K562 (cell line): ENCODE data around the gene TANC1. TPM values are rescaled to one million over a fixed set of nuclear protein-coding genes. Genes with fewer than 3 reads are reported as not detected.

Experiments
- ATAC-seq: fragments of 200-7000 bp; cut with Tn5 transposase; 3 replicates; pipeline ENCODE4 v1.9.1; 2020; ENCODE audit warnings: moderate library complexity
- BruUV-seq: library from RNA; stranded (reverse); fragments of 400-500 nt; replicated peaks from 2 replicates; lab custom pipeline; 2021; lab: Mats Ljungman, UMichigan
- CTCF ChIA-PET: fragments of 300-600 bp; formaldehyde crosslinking; extraction: SDS; loops from one replicate; lab custom pipeline; 2021; ENCODE audit warnings: low intra/inter-chr PET ratio; lab: Yijun Ruan, JAX
- POLR2A ChIA-PET: fragments of 300-600, 350-650 bp; sonication (Branson Sonifier 250); formaldehyde crosslinking; extraction: SDS; loops from one replicate; lab custom pipeline; 2021; ENCODE audit warnings: antibody characterized with exemption, inconsistent platforms; lab: Yijun Ruan, JAX
- DNase-seq, 4 experiments: peaks; one replicate each; pipeline versions ENCODE4 v3.0.0 to v3.0.0-alpha.2; 2011 to 2018; ENCODE audit warnings: low spot score in 3 of 4, mixed read lengths in 3 of 4; ENCODE audit errors: extremely low read depth in 1 of 4
- FAIRE-seq: peaks from 2 replicates; lab custom pipeline; 2011; peaks lifted over from hg19 to GRCh38; lab: Jason Lieb, UNC
- H2AFZ ChIP-seq: 2 replicates; pipeline ENCODE4 v1.6.0; 2011; ENCODE audit warnings: low read depth, low read length, control low read depth, inconsistent platforms
- H3K27ac ChIP-seq: fragments of 200-600 bp; 3 replicates; pipeline ENCODE4 v1.8.0; 2011; ENCODE audit warnings: low read depth, mild to moderate bottlenecking, control low read depth, inconsistent platforms, low read length, moderate library complexity, mixed read lengths; ENCODE audit errors: extremely low read depth
- H3K27me3 ChIP-seq, 2 experiments: fragments of 300-600 bp in 1 of 2; 2 replicates in 1 of 2; 3 replicates in 1 of 2; pipeline versions ENCODE4 v1.6.0 to v1.8.0; 2011; ENCODE audit warnings: inconsistent platforms in 2 of 2, low read length in 2 of 2, mild to moderate bottlenecking in 1 of 2, mixed read lengths in 1 of 2, moderate library complexity in 1 of 2; ENCODE audit not compliant: control insufficient read depth in 2 of 2, insufficient read depth in 2 of 2
- H3K36me3 ChIP-seq: fragments of 300-600 bp; 3 replicates; pipeline ENCODE4 v1.8.0; 2011; ENCODE audit warnings: mild to moderate bottlenecking, low read length, inconsistent platforms; ENCODE audit not compliant: control insufficient read depth, insufficient read depth
- H3K4me1 ChIP-seq, 2 experiments: fragments of 200-600 bp in 1 of 2; replicated peaks in 1 of 2; 2 replicates in 1 of 2; 3 replicates in 1 of 2; pipeline versions ENCODE4 v1.5.1 to v1.8.0; 2011; ENCODE audit warnings: inconsistent platforms in 2 of 2, low read length in 2 of 2, mild to moderate bottlenecking in 1 of 2, mixed read lengths in 1 of 2, moderate library complexity in 1 of 2; ENCODE audit not compliant: control insufficient read depth in 2 of 2, insufficient read depth in 2 of 2
- H3K4me2 ChIP-seq: 2 replicates; pipeline ENCODE4 v1.6.1; 2011; ENCODE audit warnings: low read length, control low read depth, inconsistent platforms, mixed read lengths; ENCODE audit not compliant: insufficient read depth
- H3K4me3 ChIP-seq: fragments of 200-600 bp; sonication (generic), shearing (Covaris generic); 2 replicates; pipeline ENCODE4 v1.5.1; 2016; ENCODE audit warnings: control low read depth, inconsistent platforms
- H3K79me2 ChIP-seq: fragments of 200-600 bp; 3 replicates; pipeline ENCODE4 v1.8.0; 2011; ENCODE audit warnings: low read length, inconsistent platforms; ENCODE audit not compliant: control insufficient read depth, insufficient read depth
- H3K9ac ChIP-seq, 2 experiments: 2 replicates each; pipeline versions ENCODE4 v1.6.0 to v1.6.1; 2011; ENCODE audit warnings: low read depth in 2 of 2, low read length in 2 of 2, control low read depth in 1 of 2, inconsistent platforms in 1 of 2, mild to moderate bottlenecking in 1 of 2, mixed read lengths in 1 of 2; ENCODE audit not compliant: insufficient read depth in 1 of 2
- H3K9me1 ChIP-seq: one replicate; pipeline ENCODE4 v1.6.0; 2011; ENCODE audit warnings: inconsistent platforms, mild to moderate bottlenecking, low read length, moderate library complexity; ENCODE audit not compliant: control insufficient read depth, insufficient read depth
- H3K9me3 ChIP-seq: replicated peaks from 2 replicates; pipeline ENCODE4 v1.5.1; 2011; ENCODE audit warnings: low read depth, low read length, inconsistent platforms; ENCODE audit not compliant: control insufficient read depth, insufficient read depth
- H4K20me1 ChIP-seq: replicated peaks from 2 replicates; pipeline ENCODE4 v1.6.1; 2011; ENCODE audit warnings: low read length, inconsistent platforms, mixed read lengths; ENCODE audit not compliant: control insufficient read depth, insufficient read depth
- ELF2 ChIP-seq: fragments of 250-450 bp; sonication (Bioruptor Pico); IDR thresholded peaks from 2 replicates; pipeline ENCODE4 v1.5.0; 2021; ENCODE audit warnings: mild to moderate bottlenecking
- KAT7 ChIP-seq: sonication (generic); formaldehyde crosslinking; IDR thresholded peaks from 2 replicates; pipeline ENCODE4 v1.8.0; 2022; ENCODE audit warnings: missing genetic modification reagents, mild to moderate bottlenecking, borderline replicate concordance
- ZNF224 ChIP-seq: sonication (generic); formaldehyde crosslinking; IDR thresholded peaks from 2 replicates; pipeline ENCODE4 v1.8.0; 2022; ENCODE audit warnings: mild to moderate bottlenecking, missing genetic modification reagents
- WGBS: fragments of 100-300 bp; shearing (Covaris generic); methylation state at CpG from one replicate; pipeline ENCODE4 v1.1.6; 2016; ENCODE audit warnings: low coverage, mixed read lengths; ENCODE audit not compliant: insufficient coverage; ENCODE audit errors: missing lambda C conversion rate; 5-methylcytosine and 5-hydroxymethylcytosine counted together
- in situ Hi-C: fragments of 300-500 bp; cut with MboI; formaldehyde crosslinking; loops from 4 replicates; pipeline ENCODE4 v1.15.0; 2018; ENCODE audit warnings: inconsistent platforms, mixed read lengths
- intact Hi-C: fragments of 100-400 bp; cut with micrococcal nuclease; formaldehyde crosslinking; loops from 2 replicates; pipeline ENCODE4 v1.14.2; 2022
- polyA plus RNA-seq, 8 experiments: library from polyadenylated mRNA; depleted of rRNA in 4 of 8; stranded (reverse) in 5 of 8; unstranded in 3 of 8; fragments of >200 nt; fragmentation: Nextera tagmentation in 2 of 8; fragmentation: Illumina TruSeq in 1 of 8; extraction: Ambion mirVana in 2 of 8; extraction: Trizol in 1 of 8; gene quantifications; 2 replicates each; pipeline versions ENCODE4 v1.2.1 to v1.2.3, GENCODE V29; 2011 to 2014; ENCODE audit warnings: inconsistent platforms in 1 of 8, missing spikeins in 1 of 8
- total RNA-seq, 7 experiments: library from RNA; depleted of rRNA in 6 of 7; stranded (reverse); fragments of >200 nt in 6 of 7; fragmentation: Illumina TruSeq in 2 of 7; extraction: Trizol in 2 of 7; gene quantifications; 2 replicates each; pipeline versions ENCODE4 v1.2.1 to v1.2.3, GENCODE V29; 2011 to 2021; ENCODE audit warnings: low replicate concordance in 1 of 7
- TF ChIP-seq, protein P1 (sequence below): sonication (generic); formaldehyde crosslinking; IDR thresholded peaks from 2 replicates; pipeline ENCODE4 v1.8.0; 2023; ENCODE audit warnings: missing genetic modification reagents, mild to moderate bottlenecking, borderline replicate concordance
- TF ChIP-seq, protein P2 (sequence below), 2 experiments: fragments of 450-650 bp; IDR thresholded peaks; 2 replicates each; pipeline ENCODE4 v1.6.1; 2018; ENCODE audit warnings: mild to moderate bottlenecking in 2 of 2, low read depth in 1 of 2; ENCODE audit not compliant: partially characterized antibody in 2 of 2
- TF ChIP-seq, protein P3 (sequence below): sonication (generic); formaldehyde crosslinking; IDR thresholded peaks from 2 replicates; pipeline ENCODE4 v1.8.1; 2022; ENCODE audit warnings: missing genetic modification reagents

TANC1 gene
- total and polyA plus RNA-seq, 9 of the 15 experiments (the other 6 are each of a cell fraction or from before 2014, with no cell fraction given): under 0.01 to 0.20 (median 0.07) TPM; not detected in 1

DNA sequence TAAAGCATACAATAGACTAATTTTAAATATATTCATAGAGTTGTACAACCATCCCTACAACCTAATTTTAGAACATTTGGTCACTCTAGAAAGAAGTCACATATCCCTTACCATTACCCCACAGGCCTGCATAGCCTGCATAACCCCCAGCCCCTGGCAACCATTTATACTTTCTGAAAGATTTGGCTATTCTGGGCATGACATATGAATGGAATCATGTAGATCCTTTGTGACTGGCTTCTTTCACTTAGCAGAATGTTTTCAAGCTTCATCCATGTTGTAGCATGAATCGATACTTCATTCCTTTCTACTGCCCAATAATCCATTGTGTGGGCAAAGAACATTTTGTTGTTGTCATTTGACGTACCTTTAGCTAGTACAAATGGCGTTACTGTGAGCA, 166.5 kb downstream of the TANC1 start (continued):
- TF ChIP-seq, protein P1, sequence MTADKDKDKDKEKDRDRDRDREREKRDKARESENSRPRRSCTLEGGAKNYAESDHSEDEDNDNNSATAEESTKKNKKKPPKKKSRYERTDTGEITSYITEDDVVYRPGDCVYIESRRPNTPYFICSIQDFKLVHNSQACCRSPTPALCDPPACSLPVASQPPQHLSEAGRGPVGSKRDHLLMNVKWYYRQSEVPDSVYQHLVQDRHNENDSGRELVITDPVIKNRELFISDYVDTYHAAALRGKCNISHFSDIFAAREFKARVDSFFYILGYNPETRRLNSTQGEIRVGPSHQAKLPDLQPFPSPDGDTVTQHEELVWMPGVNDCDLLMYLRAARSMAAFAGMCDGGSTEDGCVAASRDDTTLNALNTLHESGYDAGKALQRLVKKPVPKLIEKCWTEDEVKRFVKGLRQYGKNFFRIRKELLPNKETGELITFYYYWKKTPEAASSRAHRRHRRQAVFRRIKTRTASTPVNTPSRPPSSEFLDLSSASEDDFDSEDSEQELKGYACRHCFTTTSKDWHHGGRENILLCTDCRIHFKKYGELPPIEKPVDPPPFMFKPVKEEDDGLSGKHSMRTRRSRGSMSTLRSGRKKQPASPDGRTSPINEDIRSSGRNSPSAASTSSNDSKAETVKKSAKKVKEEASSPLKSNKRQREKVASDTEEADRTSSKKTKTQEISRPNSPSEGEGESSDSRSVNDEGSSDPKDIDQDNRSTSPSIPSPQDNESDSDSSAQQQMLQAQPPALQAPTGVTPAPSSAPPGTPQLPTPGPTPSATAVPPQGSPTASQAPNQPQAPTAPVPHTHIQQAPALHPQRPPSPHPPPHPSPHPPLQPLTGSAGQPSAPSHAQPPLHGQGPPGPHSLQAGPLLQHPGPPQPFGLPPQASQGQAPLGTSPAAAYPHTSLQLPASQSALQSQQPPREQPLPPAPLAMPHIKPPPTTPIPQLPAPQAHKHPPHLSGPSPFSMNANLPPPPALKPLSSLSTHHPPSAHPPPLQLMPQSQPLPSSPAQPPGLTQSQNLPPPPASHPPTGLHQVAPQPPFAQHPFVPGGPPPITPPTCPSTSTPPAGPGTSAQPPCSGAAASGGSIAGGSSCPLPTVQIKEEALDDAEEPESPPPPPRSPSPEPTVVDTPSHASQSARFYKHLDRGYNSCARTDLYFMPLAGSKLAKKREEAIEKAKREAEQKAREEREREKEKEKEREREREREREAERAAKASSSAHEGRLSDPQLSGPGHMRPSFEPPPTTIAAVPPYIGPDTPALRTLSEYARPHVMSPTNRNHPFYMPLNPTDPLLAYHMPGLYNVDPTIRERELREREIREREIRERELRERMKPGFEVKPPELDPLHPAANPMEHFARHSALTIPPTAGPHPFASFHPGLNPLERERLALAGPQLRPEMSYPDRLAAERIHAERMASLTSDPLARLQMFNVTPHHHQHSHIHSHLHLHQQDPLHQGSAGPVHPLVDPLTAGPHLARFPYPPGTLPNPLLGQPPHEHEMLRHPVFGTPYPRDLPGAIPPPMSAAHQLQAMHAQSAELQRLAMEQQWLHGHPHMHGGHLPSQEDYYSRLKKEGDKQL (CRISPR knock-in tag): no peak
- 0 out of 2 replicates have a peak, but pooled peaks have one; percentile 61 for TF ChIP-seq KAT7 (CRISPR knock-in tag)

DNA sequence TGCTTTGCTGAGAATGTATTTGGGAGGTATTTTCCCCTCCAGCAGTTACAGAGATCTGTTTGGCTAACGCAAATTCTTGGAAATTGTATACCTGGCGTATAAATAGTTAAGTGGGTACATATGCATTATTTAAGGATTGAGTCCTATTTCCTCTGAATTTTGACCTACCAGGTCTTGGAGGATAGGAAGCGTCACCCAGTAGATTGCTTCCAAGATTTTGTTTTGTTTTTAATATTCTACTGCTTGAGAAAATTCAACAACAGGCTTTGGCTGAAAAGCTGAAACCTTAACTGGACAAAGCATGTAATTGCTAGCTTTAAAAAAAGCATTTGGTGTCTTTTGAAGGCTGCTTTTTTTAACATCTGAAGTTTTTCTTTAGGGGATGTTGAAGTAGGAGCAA, 168.0 kb downstream of the TANC1 start:
- Histone ChIP-seq H3K9me3 (no peaks in the 10 kb centered on the region), H3K36me3 (no peaks in the 10 kb centered on the region), H3K4me1 (peaks cover 7 to 28% of the 10 kb centered on the region in 2 experiments), H3K27ac (no peak overlapping the region), H3K27me3 (no peaks in the 10 kb centered on the region; a peak in 1 of 5 replicates), H3K9me1 (no peaks in the 10 kb centered on the region), H3K79me2 (no peaks in the 10 kb centered on the region), H3K9ac (no peak overlapping the region), H3K4me2 (no peak overlapping the region), H4K20me1 (no peaks in the 10 kb centered on the region), H3K4me3 (no peak overlapping the region), H2AFZ (no peak overlapping the region)
- ATAC-seq: no peak
- in situ Hi-C loops: no loop called here
- intact Hi-C loops: no loop called here
- ChIA-PET POLR2A (interaction anchor here (0.7 to 1.3 kb wide), 2 partner anchors 15 to 17 kb away, joined by 3 to 5 read pairs; no protein-coding TSS in a partner anchor), CTCF (interaction anchor here (0.5 kb wide), 1 partner anchor 576 kb away, joined by 3 read pairs; the partner anchor contains the start of gene MARCHF7)
- DNase-seq: no peak
- no TSS peak for BruUV-seq
- no peak for FAIRE-seq
- WGBS: 63% methylated on average over 3 of the region's 3 CpGs
- TF ChIP-seq, protein P2, sequence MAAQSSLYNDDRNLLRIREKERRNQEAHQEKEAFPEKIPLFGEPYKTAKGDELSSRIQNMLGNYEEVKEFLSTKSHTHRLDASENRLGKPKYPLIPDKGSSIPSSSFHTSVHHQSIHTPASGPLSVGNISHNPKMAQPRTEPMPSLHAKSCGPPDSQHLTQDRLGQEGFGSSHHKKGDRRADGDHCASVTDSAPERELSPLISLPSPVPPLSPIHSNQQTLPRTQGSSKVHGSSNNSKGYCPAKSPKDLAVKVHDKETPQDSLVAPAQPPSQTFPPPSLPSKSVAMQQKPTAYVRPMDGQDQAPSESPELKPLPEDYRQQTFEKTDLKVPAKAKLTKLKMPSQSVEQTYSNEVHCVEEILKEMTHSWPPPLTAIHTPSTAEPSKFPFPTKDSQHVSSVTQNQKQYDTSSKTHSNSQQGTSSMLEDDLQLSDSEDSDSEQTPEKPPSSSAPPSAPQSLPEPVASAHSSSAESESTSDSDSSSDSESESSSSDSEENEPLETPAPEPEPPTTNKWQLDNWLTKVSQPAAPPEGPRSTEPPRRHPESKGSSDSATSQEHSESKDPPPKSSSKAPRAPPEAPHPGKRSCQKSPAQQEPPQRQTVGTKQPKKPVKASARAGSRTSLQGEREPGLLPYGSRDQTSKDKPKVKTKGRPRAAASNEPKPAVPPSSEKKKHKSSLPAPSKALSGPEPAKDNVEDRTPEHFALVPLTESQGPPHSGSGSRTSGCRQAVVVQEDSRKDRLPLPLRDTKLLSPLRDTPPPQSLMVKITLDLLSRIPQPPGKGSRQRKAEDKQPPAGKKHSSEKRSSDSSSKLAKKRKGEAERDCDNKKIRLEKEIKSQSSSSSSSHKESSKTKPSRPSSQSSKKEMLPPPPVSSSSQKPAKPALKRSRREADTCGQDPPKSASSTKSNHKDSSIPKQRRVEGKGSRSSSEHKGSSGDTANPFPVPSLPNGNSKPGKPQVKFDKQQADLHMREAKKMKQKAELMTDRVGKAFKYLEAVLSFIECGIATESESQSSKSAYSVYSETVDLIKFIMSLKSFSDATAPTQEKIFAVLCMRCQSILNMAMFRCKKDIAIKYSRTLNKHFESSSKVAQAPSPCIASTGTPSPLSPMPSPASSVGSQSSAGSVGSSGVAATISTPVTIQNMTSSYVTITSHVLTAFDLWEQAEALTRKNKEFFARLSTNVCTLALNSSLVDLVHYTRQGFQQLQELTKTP (IDR thresholded peaks at IDR 0.05; ENCODE audit: low read depth in 1 of 2, partially characterized antibody in 2 of 2): peak in 1 of 2 experiments; percentile 80
- TF ChIP-seq, protein P3, sequence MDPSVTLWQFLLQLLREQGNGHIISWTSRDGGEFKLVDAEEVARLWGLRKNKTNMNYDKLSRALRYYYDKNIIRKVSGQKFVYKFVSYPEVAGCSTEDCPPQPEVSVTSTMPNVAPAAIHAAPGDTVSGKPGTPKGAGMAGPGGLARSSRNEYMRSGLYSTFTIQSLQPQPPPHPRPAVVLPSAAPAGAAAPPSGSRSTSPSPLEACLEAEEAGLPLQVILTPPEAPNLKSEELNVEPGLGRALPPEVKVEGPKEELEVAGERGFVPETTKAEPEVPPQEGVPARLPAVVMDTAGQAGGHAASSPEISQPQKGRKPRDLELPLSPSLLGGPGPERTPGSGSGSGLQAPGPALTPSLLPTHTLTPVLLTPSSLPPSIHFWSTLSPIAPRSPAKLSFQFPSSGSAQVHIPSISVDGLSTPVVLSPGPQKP (CRISPR knock-in tag): no peak
- TF ChIP-seq ZNF224 (CRISPR knock-in tag) (no peak), ELF2 (CRISPR knock-in tag) (0 out of 2 replicates have a peak, but pooled peaks have one; percentile 42)
